GM03348 (cell line): ENCODE data around the gene AOX1.
"Not testable (repeated sequence)": the region's sequence is repeated elsewhere in the genome, so short reads cannot be mapped to it uniquely, and the experiment has no call there.

Source experiments
- DNase-seq: peaks from one replicate; pipeline ENCODE4 v3.0.0; 2012; ENCODE audit warnings: low spot score

AOX1 gene

GRCh38 chr2:200665626-200666453 is 80.0 kb downstream of the AOX1 start:
- no peak for DNase-seq

GRCh38 chr2:200667413-200667812 is 81.6 kb downstream of the AOX1 start:
- no peak for DNase-seq

- DNase-seq, result no peak
Measured at GRCh38 chr2:200668478-200668877, 82.7 kb downstream of the AOX1 start.

- no peak for DNase-seq
Measured at GRCh38 chr2:200669308-200669707, 83.5 kb downstream of the AOX1 start.

- DNase-seq, result no peak
Measured at GRCh38 chr2:200670313-200670712, 84.5 kb downstream of the AOX1 start.

- no peak for DNase-seq
Measured at GRCh38 chr2:200670751-200671150, 84.9 kb downstream of the AOX1 start.

GRCh38 chr2:200673191-200673590 is 87.4 kb downstream of the AOX1 start:
- DNase-seq, result no peak

- DNase-seq, result no peak
Measured at GRCh38 chr2:200674837-200675236, 89.0 kb downstream of the AOX1 start.

GRCh38 chr2:200677171-200677570 is 91.4 kb downstream of the AOX1 start:
- DNase-seq, result no peak

- peak; percentile 77 for DNase-seq
Measured at GRCh38 chr2:200677721-200678532, 92.1 kb downstream of the AOX1 start.

GRCh38 chr2:200679127-200679526 is 93.3 kb downstream of the AOX1 start:
- no peak for DNase-seq

- DNase-seq, result no peak
Measured at GRCh38 chr2:200679535-200679934, 93.7 kb downstream of the AOX1 start.

- peak; percentile 38 for DNase-seq
Measured at GRCh38 chr2:200681697-200682096, 95.9 kb downstream of the AOX1 start.

GRCh38 chr2:200682407-200682806 is 96.6 kb downstream of the AOX1 start:
- not testable (repeated sequence) for DNase-seq

- DNase-seq, result no peak
Measured at GRCh38 chr2:200687922-200688920, 102.4 kb downstream of the AOX1 start.

GRCh38 chr2:200689115-200689514 is 103.3 kb downstream of the AOX1 start:
- peak; percentile 24 for DNase-seq

- no peak for DNase-seq
Measured at GRCh38 chr2:200693836-200694470, 108.1 kb downstream of the AOX1 start.

GRCh38 chr2:200695191-200695590 is 109.4 kb downstream of the AOX1 start:
- no peak for DNase-seq

GRCh38 chr2:200695601-200696000 is 109.8 kb downstream of the AOX1 start:
- DNase-seq, result no peak

GRCh38 chr2:200698217-200698616 is 112.4 kb downstream of the AOX1 start:
- no peak for DNase-seq

GRCh38 chr2:200699310-200699709 is 113.5 kb downstream of the AOX1 start:
- DNase-seq, result no peak
